Activated CD4-positive, alpha-beta T cell treated with anti-CD3 and anti-CD28 coated beads for 24 hours (primary cell): ENCODE data around the gene SLC35F6.

Source experiments
- DNase-seq, 2 donors: peaks; one replicate each; pipeline ENCODE4 v3.0.0-alpha.2; 2020; ENCODE audit warnings: low read depth in 2 of 2

The SLC35F6 gene

DNA sequence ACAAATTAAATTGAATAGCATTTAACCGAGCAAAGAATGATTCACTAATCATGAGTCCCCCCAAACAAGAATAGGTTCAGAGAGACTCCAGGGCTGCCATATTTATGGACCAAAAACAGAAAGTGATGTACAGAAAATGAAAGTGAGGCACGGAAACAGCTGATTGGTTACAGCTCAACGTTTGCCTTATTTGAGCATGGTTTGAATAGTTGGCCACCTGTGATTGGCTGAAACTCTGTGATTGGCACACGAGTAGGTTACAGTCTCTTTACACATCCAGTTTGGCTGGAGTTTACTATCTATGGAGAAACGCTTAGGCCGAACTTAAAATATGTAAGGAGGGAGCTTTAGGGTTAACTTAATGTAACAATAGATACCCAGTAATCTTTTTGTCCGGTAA is 56.8 kb downstream of the SLC35F6 start:
- no peak for DNase-seq

DNA sequence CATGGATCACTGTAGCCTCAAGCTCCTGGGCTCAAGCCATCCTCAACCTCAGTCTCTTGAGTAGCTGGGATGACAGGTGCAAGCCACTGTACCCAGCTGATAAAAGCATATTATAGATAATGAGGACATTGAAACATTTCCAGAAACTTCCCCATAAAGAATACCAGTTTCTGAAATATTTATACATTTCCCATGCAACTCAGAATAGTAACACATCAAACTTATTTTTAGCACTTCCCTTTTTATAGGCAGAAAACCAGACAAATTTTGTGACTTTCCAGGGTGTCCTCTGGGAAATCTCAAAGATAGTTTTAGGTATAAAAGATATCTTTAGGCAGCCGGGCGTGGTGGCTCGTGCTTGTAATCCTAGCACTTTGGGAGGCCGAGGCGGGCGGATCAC is 58.8 kb downstream of the SLC35F6 start:
- no peak for DNase-seq
